Endothelial cell of umbilical vein (primary cell): ENCODE measurements around the gene KCNH6. TPM values are rescaled to one million over a fixed set of nuclear protein-coding genes. Genes with fewer than 3 reads are reported as not detected.

ENCODE experiments used
- BruUV-seq: library from RNA; stranded (reverse); fragments of 400-500 nt; replicated peaks from 2 replicates; lab custom pipeline; 2021; lab: Mats Ljungman, UMichigan
- CTCF ChIA-PET: fragments of 300-600, 350-600 bp; sonication (Branson Sonifier 250); formaldehyde crosslinking; loops from one replicate; lab custom pipeline; 2021; ENCODE audit warnings: antibody characterized with exemption, inconsistent platforms; lab: Charles Lee
- POLR2A ChIA-PET: fragments of 300-600, 350-600 bp; sonication (Branson Sonifier 250); formaldehyde crosslinking; loops from one replicate; lab custom pipeline; 2021; ENCODE audit warnings: antibody characterized with exemption, inconsistent platforms; lab: Charles Lee
- DNase-seq: peaks from one replicate; pipeline ENCODE4 v3.0.0-alpha.2; 2011; ENCODE audit warnings: low read depth, low spot score
- FAIRE-seq: peaks from 2 replicates; lab custom pipeline; 2011; peaks lifted over from hg19 to GRCh38; lab: Jason Lieb, UNC
- H2AFZ ChIP-seq: 2 replicates; pipeline ENCODE4 v1.6.0; 2012; ENCODE audit warnings: low read depth, low read length, control low read depth, inconsistent platforms
- H3K27ac ChIP-seq: 2 replicates; pipeline ENCODE4 v1.5.1; 2011; ENCODE audit warnings: low read depth, mild to moderate bottlenecking, control low read depth, low read length, moderate library complexity; ENCODE audit not compliant: insufficient read depth
- H3K27me3 ChIP-seq, 2 experiments: 2 replicates each; pipeline versions ENCODE4 v1.6.0 to v1.6.1; 2011; ENCODE audit warnings: low read length in 2 of 2, mixed read lengths in 1 of 2; ENCODE audit not compliant: control insufficient read depth in 2 of 2, insufficient read depth in 2 of 2
- H3K36me3 ChIP-seq, 2 experiments: 2 replicates in 1 of 2; 3 replicates in 1 of 2; pipeline ENCODE4 v1.5.1; 2011; ENCODE audit warnings: low read length in 2 of 2, mild to moderate bottlenecking in 1 of 2, moderate library complexity in 1 of 2; ENCODE audit not compliant: control insufficient read depth in 2 of 2, insufficient read depth in 2 of 2; ENCODE audit errors: extremely low read depth in 1 of 2
- H3K4me1 ChIP-seq: 3 replicates; pipeline ENCODE4 v1.5.1; 2011; ENCODE audit warnings: mild to moderate bottlenecking, low read length; ENCODE audit not compliant: control insufficient read depth, insufficient read depth; ENCODE audit errors: extremely low read depth
- H3K4me2 ChIP-seq: 2 replicates; pipeline ENCODE4 v1.6.1; 2011; ENCODE audit warnings: low read length, control low read depth, mixed read lengths; ENCODE audit not compliant: insufficient read depth
- H3K4me3 ChIP-seq, 3 experiments: fragments of 200-600 bp in 1 of 3; sonication (generic), shearing (Covaris generic) in 1 of 3; replicated peaks in 1 of 3; 2 replicates each; pipeline ENCODE4 v1.5.1; 2011 to 2016; ENCODE audit warnings: control low read depth in 3 of 3, low read length in 3 of 3, mild to moderate bottlenecking in 2 of 3, inconsistent platforms in 1 of 3, low read depth in 1 of 3, moderate library complexity in 1 of 3; ENCODE audit not compliant: insufficient read depth in 1 of 3
- H3K79me2 ChIP-seq: 2 replicates; pipeline ENCODE4 v1.6.0; 2012; ENCODE audit warnings: low read length, inconsistent platforms; ENCODE audit not compliant: control insufficient read depth, insufficient read depth
- H3K9ac ChIP-seq: replicated peaks from 2 replicates; pipeline ENCODE3; 2011; ENCODE audit warnings: low read length, control low read depth; ENCODE audit not compliant: insufficient read depth; ENCODE audit errors: extremely low read depth
- H3K9me1 ChIP-seq: replicated peaks from 3 replicates; pipeline ENCODE4 v1.6.0; 2011; ENCODE audit warnings: mild to moderate bottlenecking, low read length; ENCODE audit not compliant: control insufficient read depth, insufficient read depth; ENCODE audit errors: extremely low read depth
- H3K9me3 ChIP-seq: replicated peaks from 2 replicates; pipeline ENCODE4 v1.5.1; 2012; ENCODE audit warnings: low read length, inconsistent platforms; ENCODE audit not compliant: control insufficient read depth, insufficient read depth
- H4K20me1 ChIP-seq: replicated peaks from 2 replicates; pipeline ENCODE3; 2011; ENCODE audit warnings: mild to moderate bottlenecking, low read length; ENCODE audit not compliant: control insufficient read depth, insufficient read depth; ENCODE audit errors: extremely low read depth
- EZH2 ChIP-seq: IDR thresholded peaks from 2 replicates; pipeline ENCODE4 v1.6.1; 2012; ENCODE audit warnings: borderline replicate concordance, low read depth, mild to moderate bottlenecking, moderate library complexity, low read length, inconsistent platforms; ENCODE audit not compliant: severe bottlenecking
- GATA2 ChIP-seq: IDR thresholded peaks from 2 replicates; pipeline ENCODE4 v1.7.0; 2011; ENCODE audit warnings: low read depth, mild to moderate bottlenecking, moderate library complexity, mixed read lengths, low read length; ENCODE audit not compliant: insufficient read length, insufficient read depth
- JUN ChIP-seq: IDR thresholded peaks from 2 replicates; pipeline ENCODE4 v1.6.1; 2011; ENCODE audit warnings: borderline replicate concordance, low read depth; ENCODE audit not compliant: insufficient read length, insufficient read depth
- MAX ChIP-seq: IDR thresholded peaks from 2 replicates; pipeline ENCODE4 v1.6.1; 2011; ENCODE audit not compliant: insufficient read depth, insufficient read length
- MYC ChIP-seq: IDR thresholded peaks from one replicate; pipeline ENCODE4 v1.6.1; 2011; ENCODE audit warnings: mild to moderate bottlenecking, low read depth, low read length
- POLR2A ChIP-seq: IDR thresholded peaks from 2 replicates; pipeline ENCODE4 v1.6.1; 2012; ENCODE audit warnings: low read depth, mild to moderate bottlenecking, control low read depth, low read length
- POLR2AphosphoS5 ChIP-seq: IDR thresholded peaks from 2 replicates; pipeline ENCODE4 v1.6.1; 2012; ENCODE audit warnings: low read depth, mild to moderate bottlenecking, control low read depth, low read length, moderate library complexity; ENCODE audit not compliant: insufficient read depth
- dilution Hi-C: fragments of 300-500 bp; cut with MboI; formaldehyde crosslinking; loops from one replicate; pipeline ENCODE4 v1.15.0; 2019; ENCODE audit warnings: low sequenced_read_pairs; ENCODE audit not compliant: extremely low pct_ligation_motif_present
- intact Hi-C: fragments of 100-400 bp; cut with micrococcal nuclease; formaldehyde crosslinking; loops from one replicate; pipeline ENCODE4 v1.10.0; 2022
- polyA plus RNA-seq, 4 experiments: library from polyadenylated mRNA; depleted of rRNA in 3 of 4; stranded (reverse) in 3 of 4; unstranded in 1 of 4; fragments of >200 nt; gene quantifications; 2 replicates each; pipeline versions ENCODE4 v1.2.1 to v1.2.3, GENCODE V29; 2011 to 2012; ENCODE audit warnings: missing spikeins in 1 of 4
- total RNA-seq: library from RNA; stranded (reverse); gene quantifications from 2 replicates; pipeline ENCODE4 v1.2.3, GENCODE V29; 2021
- TF ChIP-seq, protein P1 (sequence below), 2 donors: IDR thresholded peaks; 1 replicate in 1 of 2; 2 replicates in 1 of 2; pipeline ENCODE4 v1.5.1; 2011; ENCODE audit warnings: low read length in 2 of 2, mild to moderate bottlenecking in 2 of 2, moderate library complexity in 2 of 2, control low read depth in 1 of 2, inconsistent platforms in 1 of 2, low read depth in 1 of 2; ENCODE audit not compliant: insufficient read depth in 1 of 2; ENCODE audit errors: extremely low read depth in 1 of 2

The KCNH6 gene
- total and polyA plus RNA-seq, 2 donors (not counting 3 experiments of a cell fraction or from before 2014, with no cell fraction given): 0.07 TPM; not detected in 1

GRCh38 chr17:63494300-63494928 lies 28.7 kb upstream of the KCNH6 start:
- H3K36me3 ChIP-seq: peaks cover 0 to 30% of the 10 kb centered on the region in 2 experiments
- no peaks in the 10 kb centered on the region for H4K20me1 ChIP-seq
- no peaks in the 10 kb centered on the region for H3K4me1 ChIP-seq
- H3K9me3 ChIP-seq: no peaks in the 10 kb centered on the region
- no peak overlapping the region for H3K4me2 ChIP-seq
- no peaks in the 10 kb centered on the region for H3K9me1 ChIP-seq
- no peak overlapping the region for H2AFZ ChIP-seq
- no peak for TF ChIP-seq JUN
- TF ChIP-seq, protein P1, sequence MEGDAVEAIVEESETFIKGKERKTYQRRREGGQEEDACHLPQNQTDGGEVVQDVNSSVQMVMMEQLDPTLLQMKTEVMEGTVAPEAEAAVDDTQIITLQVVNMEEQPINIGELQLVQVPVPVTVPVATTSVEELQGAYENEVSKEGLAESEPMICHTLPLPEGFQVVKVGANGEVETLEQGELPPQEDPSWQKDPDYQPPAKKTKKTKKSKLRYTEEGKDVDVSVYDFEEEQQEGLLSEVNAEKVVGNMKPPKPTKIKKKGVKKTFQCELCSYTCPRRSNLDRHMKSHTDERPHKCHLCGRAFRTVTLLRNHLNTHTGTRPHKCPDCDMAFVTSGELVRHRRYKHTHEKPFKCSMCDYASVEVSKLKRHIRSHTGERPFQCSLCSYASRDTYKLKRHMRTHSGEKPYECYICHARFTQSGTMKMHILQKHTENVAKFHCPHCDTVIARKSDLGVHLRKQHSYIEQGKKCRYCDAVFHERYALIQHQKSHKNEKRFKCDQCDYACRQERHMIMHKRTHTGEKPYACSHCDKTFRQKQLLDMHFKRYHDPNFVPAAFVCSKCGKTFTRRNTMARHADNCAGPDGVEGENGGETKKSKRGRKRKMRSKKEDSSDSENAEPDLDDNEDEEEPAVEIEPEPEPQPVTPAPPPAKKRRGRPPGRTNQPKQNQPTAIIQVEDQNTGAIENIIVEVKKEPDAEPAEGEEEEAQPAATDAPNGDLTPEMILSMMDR (IDR thresholded peaks at IDR 0.05; ENCODE audit: extremely low read depth in 1 of 2, insufficient read depth in 1 of 2, low read depth in 1 of 2, low read length in 2 of 2): no peak
- TF ChIP-seq EZH2: no peak
- TF ChIP-seq POLR2A: no peak
- TF ChIP-seq MYC: no peak
- TF ChIP-seq MAX: no peak
- no peak for TF ChIP-seq POLR2AphosphoS5
- no peak for TF ChIP-seq GATA2
- H3K79me2 ChIP-seq: no peaks in the 10 kb centered on the region
- H3K9ac ChIP-seq: no peak overlapping the region
- FAIRE-seq: no peak
- ChIA-PET POLR2A (no interaction called here), CTCF (interaction anchor here (1.4 kb wide), 1 partner anchor 69 kb away, joined by 6 read pairs; no protein-coding TSS in a partner anchor)
- intact Hi-C loops (no loop called here), dilution Hi-C loops (no loop called here)
- DNase-seq: no peak
- H3K27ac ChIP-seq: no peak overlapping the region
- no peaks in the 10 kb centered on the region for H3K27me3 ChIP-seq
- H3K4me3 ChIP-seq: no peak overlapping the region
- no TSS peak for BruUV-seq
